CD4-positive, alpha-beta T cell treated with Interferon alpha-2 for 1 hour (primary cell): ENCODE measurements around the gene TAOK1.

Experiments
- DNase-seq, 2 donors: peaks; one replicate each; pipeline ENCODE4 v3.0.0-alpha.2; 2020 to 2022

TAOK1 gene

GRCh38 chr17:29584452-29585079 lies 194.4 kb downstream of the TAOK1 start:
- DNase-seq, result no peak

GRCh38 chr17:29585080-29585751 lies 195.1 kb downstream of the TAOK1 start:
- DNase-seq, result peak; percentile 36 to 60

- DNase-seq, result no peak
Measured at GRCh38 chr17:29586676-29587469, 196.7 kb downstream of the TAOK1 start.

GRCh38 chr17:29587591-29587990 lies 197.4 kb downstream of the TAOK1 start:
- DNase-seq, result no peak

- DNase-seq, result no peak
Measured at GRCh38 chr17:29588017-29588561, 197.9 kb downstream of the TAOK1 start.

- DNase-seq, result peak; percentile 34 to 51
Measured at GRCh38 chr17:29588562-29589411, 198.6 kb downstream of the TAOK1 start.

- DNase-seq, result peak; percentile 82 to 90
Measured at GRCh38 chr17:29589524-29590410, 199.6 kb downstream of the TAOK1 start, which contains the start of gene GIT1. Gene GIT1 (minus strand): TSS chr17:29589648. CDS start chr17:29589378, 270 bp downstream.

GRCh38 chr17:29590411-29591145 lies 200.4 kb downstream of the TAOK1 start:
- no peak for DNase-seq

GRCh38 chr17:29591146-29591736 lies 201.1 kb downstream of the TAOK1 start:
- peak in 1 of 2 donors; percentile 38 for DNase-seq

- DNase-seq, result peak; percentile 72 to 83
Measured at GRCh38 chr17:29591737-29592608, 201.8 kb downstream of the TAOK1 start.

GRCh38 chr17:29592850-29593551 lies 202.8 kb downstream of the TAOK1 start, which contains the start of gene ANKRD13B:
Gene ANKRD13B (plus strand): TSS chr17:29593132. CDS start chr17:29593622, 490 bp downstream.
- peak in 1 of 2 donors; percentile 43 for DNase-seq

- peak in 1 of 2 donors; percentile 26 for DNase-seq
Measured at GRCh38 chr17:29593591-29594518, 203.7 kb downstream of the TAOK1 start.

- no peak for DNase-seq
Measured at GRCh38 chr17:29594519-29595090, 204.4 kb downstream of the TAOK1 start.

GRCh38 chr17:29595107-29595942 lies 205.2 kb downstream of the TAOK1 start:
- DNase-seq, result no peak

GRCh38 chr17:29595943-29596774 lies 206.0 kb downstream of the TAOK1 start:
- DNase-seq, result no peak
